ENCODE measurements around the gene PRG3. TPM values are rescaled to one million over a fixed set of nuclear protein-coding genes. Genes with fewer than 3 reads are reported as not detected.
A peak's percentile ranks its signal among the peaks of the same experiment; 100 is the strongest.

PRG3 gene
- total RNA-seq, 2 experiments from 2014 or later: not detected

DNA sequence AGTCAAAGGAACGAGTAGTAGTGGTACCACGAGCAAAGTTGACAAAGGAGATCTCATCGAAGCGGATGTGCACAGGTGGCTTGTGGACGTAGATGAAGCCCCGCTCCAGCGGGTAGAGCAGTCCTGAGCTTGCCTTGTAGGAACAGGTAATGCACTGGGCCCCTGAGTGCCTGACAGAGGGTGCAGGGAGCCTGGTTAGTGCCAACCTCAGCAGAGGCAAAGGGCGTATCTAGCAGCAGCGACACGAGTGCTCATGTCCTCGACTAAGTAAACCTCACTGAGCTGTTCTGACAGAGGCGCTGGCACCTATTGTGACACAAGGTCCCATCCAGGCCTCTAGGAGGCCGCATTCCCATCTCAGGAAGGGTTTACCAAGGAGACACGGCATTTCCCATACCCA lies 49.2 kb downstream of the PRG3 start:
- ChIA-PET POLR2A (interaction anchor here (1.0 kb wide), 1 partner anchor 10 kb away, joined by 5 read pairs; no protein-coding TSS in a partner anchor), CTCF (interaction anchor here (1.0 to 1.1 kb wide), 4 partner anchors 14 to 196 kb away, joined by 3 read pairs; no protein-coding TSS in a partner anchor)
- H3K27ac Mint-ChIP-seq: no peak overlapping the region
- peaks cover 79% of the 10 kb centered on the region for H3K36me3 Mint-ChIP-seq (ENCODE audit: low read depth)
- H3K9me3 Mint-ChIP-seq (ENCODE audit: insufficient read depth): no peaks in the 10 kb centered on the region
- no peak for DNase-seq
- H3K4me1 Mint-ChIP-seq (ENCODE audit: low read depth): peaks cover 61% of the 10 kb centered on the region
- no peak for ATAC-seq
- H3K27me3 Mint-ChIP-seq (ENCODE audit: low read depth): no peaks in the 10 kb centered on the region
- no peak overlapping the region for H3K4me3 Mint-ChIP-seq

DNA sequence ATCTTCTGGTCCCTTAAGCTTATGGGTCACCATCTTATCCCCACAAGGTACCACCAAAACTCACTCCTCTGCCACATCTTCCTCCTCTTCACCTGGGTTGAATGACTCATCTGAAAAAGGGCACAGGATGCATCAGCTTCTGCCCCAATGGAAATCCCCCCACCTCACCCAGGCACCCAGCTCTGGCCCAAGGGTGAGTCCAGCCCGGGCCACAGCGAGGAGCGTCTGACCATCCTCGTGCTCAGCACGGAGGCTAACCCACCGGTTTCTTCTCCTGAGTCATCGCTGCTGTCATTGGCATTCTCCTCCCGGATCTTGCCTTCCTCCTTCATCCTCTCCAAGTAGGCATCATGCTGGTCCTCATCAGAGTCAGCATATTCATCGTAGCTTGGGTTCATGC lies 50.9 kb downstream of the PRG3 start:
- ChIA-PET POLR2A (no interaction called here), CTCF (interaction anchor here (2.2 kb wide), 1 partner anchor 471 kb away, joined by 6 read pairs; no protein-coding TSS in a partner anchor)
- DNase-seq: no peak
- H3K27ac Mint-ChIP-seq: peak overlapping the region; percentile 20
- H3K36me3 Mint-ChIP-seq (ENCODE audit: low read depth): peaks cover 95% of the 10 kb centered on the region
- no peaks in the 10 kb centered on the region for H3K9me3 Mint-ChIP-seq (ENCODE audit: insufficient read depth)
- H3K4me1 Mint-ChIP-seq (ENCODE audit: low read depth): peaks cover 67% of the 10 kb centered on the region
- ATAC-seq: no peak
- no peak overlapping the region for H3K4me3 Mint-ChIP-seq
- no peaks in the 10 kb centered on the region for H3K27me3 Mint-ChIP-seq (ENCODE audit: low read depth)

DNA sequence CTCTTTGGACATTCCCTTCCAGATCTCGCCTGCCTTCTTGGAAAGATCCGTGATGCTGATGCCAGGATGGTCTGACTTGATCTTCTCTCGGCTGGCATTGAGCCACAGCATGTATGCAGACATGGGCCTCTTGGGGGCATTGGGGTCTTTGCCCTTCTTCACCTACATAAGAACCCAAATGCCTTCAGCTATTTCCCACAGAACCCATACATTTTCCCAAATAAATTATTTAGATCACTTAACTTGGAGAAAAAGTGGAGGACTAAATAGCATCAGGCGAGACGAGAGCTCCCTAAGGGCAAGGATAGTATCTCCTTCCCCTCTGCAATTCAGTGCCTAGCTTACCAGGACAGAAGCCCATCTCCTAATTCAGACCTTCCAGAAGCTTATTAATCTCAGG lies 53.2 kb downstream of the PRG3 start:
- Mint-ChIP-seq H3K27me3 (ENCODE audit: low read depth) (no peaks in the 10 kb centered on the region), H3K9me3 (ENCODE audit: insufficient read depth) (no peaks in the 10 kb centered on the region), H3K36me3 (ENCODE audit: low read depth) (peaks cover 76% of the 10 kb centered on the region), H3K27ac (no peak overlapping the region), H3K4me3 (no peak overlapping the region), H3K4me1 (ENCODE audit: low read depth) (peaks cover 60% of the 10 kb centered on the region)
- DNase-seq (no peak), ATAC-seq (no peak)
- POLR2A ChIA-PET: interaction anchor here (0.6 kb wide), 1 partner anchor 258 kb away, joined by 3 read pairs; no protein-coding TSS in a partner anchor
- CTCF ChIA-PET: no interaction called here

Other genes with a start within 250 kb of the PRG3 start
- gene LRRC55, start 199.2 kb downstream of the PRG3 start, total RNA-seq: not detected
- gene APLNR, start 143.9 kb downstream of the PRG3 start, total RNA-seq: not detected
- gene TNKS1BP1, start 56.2 kb downstream of the PRG3 start, total RNA-seq: 10 to 100 TPM; 10.5 to 10.9 TPM
- gene SSRP1, start 45.3 kb downstream of the PRG3 start, total RNA-seq: 100 to 1,000 TPM; 185 to 191 TPM
- not detected for gene P2RX3, start 42.8 kb downstream of the PRG3 start, total RNA-seq
- gene PRG2, start 9.5 kb upstream of the PRG3 start, total RNA-seq: under 1 TPM in 1 of 2 experiments, not detected in 1; 0.26 TPM
- gene SLC43A3, start 46.0 kb upstream of the PRG3 start, total RNA-seq: 100 to 1,000 TPM; 103 to 120 TPM
- under 1 TPM; 0.47 to 0.57 TPM for gene RTN4RL2, start 79.4 kb upstream of the PRG3 start, total RNA-seq
- 10 to 100 TPM; 26.4 to 28.4 TPM for gene SLC43A1, start 134.6 kb upstream of the PRG3 start, total RNA-seq
- gene TIMM10, start 149.6 kb upstream of the PRG3 start, total RNA-seq: 10 to 100 TPM; 65.4 to 65.8 TPM
- not detected for gene SMTNL1, start 156.4 kb upstream of the PRG3 start, total RNA-seq
- 100 to 1,000 TPM; 222 to 232 TPM for gene UBE2L6, start 186.5 kb upstream of the PRG3 start, total RNA-seq
- gene SERPING1, start 216.5 kb upstream of the PRG3 start, total RNA-seq: not detected